ENCODE measurements around the gene CD48.
"Not testable (repeated sequence)": the region's sequence is repeated elsewhere in the genome, so short reads cannot be mapped to it uniquely, and the experiment has no call there.

CD48 gene

DNA sequence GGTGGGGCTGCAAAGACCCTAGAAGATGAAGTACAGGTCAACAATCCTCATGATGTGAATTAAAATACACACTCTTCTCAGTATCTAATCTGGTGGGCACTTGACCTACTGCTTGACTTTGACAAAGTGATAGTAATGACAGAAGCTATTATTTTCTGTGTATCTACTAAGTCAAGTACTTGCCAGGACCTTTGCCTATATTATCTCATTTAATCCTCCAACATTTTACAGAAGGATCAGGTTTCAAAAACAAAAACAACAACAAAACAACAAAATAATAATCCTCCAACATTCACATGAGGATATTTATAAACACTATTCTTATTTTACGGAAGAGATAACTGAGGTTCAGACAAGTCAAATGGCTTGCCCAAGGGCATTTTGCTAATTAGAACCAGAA is 4.4 kb upstream of the CD48 start:
- Histone ChIP-seq H3K36me3 (replicated peaks) (no peaks in the 10 kb centered on the region), H3K4me1 (peaks cover 2% of the 10 kb centered on the region), H3K27me3 (ENCODE audit: low read depth) (no peaks in the 10 kb centered on the region), H3K9me3 (no peaks in the 10 kb centered on the region; the same call in 1 of the 2 replicates), H3K4me3 (no peak overlapping the region)
- in situ Hi-C loops (cut with MboI; ENCODE audit: low sequenced_read_pairs): no loop called here
- DNase-seq (ENCODE audit: low spot score in 2 of 2): no peak

DNA sequence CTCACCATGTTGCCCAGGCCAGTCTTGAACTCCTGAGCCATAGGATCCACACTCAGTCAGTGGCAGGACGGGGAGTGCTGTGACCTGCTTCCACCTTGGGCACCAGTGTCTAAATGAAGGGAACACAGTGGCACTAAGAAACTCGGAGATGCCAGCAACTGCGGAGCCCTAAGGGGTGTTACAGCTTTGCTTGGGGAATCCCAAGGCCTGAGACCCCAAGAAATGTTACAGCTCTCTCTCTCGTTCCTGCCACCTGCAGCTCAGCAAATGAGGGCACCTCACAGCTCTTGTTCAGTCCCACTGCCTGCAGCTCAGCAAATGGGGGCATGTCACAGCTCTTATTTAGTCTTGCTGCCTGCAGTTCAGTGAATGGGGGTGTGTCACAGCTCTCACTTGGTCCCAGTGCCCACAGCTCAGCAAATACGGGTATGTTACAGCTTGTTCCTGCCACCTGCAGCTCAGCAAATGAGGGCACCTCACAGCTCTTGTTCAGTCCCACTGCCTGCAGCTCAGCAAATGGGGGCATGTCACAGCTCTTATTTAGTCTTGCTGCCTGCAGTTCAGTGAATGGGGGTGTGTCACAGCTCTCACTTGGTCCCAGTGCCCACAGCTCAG is 2.5 kb upstream of the CD48 start:
- H3K9me3 ChIP-seq; DNase-seq (ENCODE audit: low spot score in 2 of 2); H3K36me3 ChIP-seq (replicated peaks); in situ Hi-C loops (cut with MboI; ENCODE audit: low sequenced_read_pairs); H3K4me1 ChIP-seq; H3K4me3 ChIP-seq; H3K27me3 ChIP-seq (ENCODE audit: low read depth): not testable (repeated sequence)

DNA sequence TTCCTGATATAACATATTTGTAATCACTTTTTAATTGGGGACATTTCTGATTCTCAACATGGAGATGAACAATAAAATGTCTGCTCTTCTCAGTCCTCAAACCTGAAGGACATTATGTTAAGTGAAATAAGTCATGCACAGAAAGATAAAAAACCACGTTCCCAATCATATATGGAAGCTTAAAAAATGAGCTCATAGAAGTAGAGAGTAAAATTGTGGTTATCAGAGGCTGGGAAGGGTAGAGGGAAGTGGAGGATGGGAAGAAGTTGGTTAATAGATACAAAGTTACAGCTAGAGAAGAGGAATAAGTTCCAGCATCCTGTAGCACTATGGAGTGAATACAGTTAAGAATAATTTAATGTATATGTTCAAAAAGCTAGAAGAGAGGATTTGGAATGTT is 1.5 kb upstream of the CD48 start:
- H3K36me3 ChIP-seq (replicated peaks): no peaks in the 10 kb centered on the region
- no peaks in the 10 kb centered on the region for H3K27me3 ChIP-seq (ENCODE audit: low read depth)
- H3K4me1 ChIP-seq: no peaks in the 10 kb centered on the region
- no peaks in the 10 kb centered on the region; the same call in 1 of the 2 replicates for H3K9me3 ChIP-seq
- in situ Hi-C loops (cut with MboI; ENCODE audit: low sequenced_read_pairs): no loop called here
- no peak overlapping the region for H3K4me3 ChIP-seq
- no peak for DNase-seq (ENCODE audit: low spot score in 2 of 2)

DNA sequence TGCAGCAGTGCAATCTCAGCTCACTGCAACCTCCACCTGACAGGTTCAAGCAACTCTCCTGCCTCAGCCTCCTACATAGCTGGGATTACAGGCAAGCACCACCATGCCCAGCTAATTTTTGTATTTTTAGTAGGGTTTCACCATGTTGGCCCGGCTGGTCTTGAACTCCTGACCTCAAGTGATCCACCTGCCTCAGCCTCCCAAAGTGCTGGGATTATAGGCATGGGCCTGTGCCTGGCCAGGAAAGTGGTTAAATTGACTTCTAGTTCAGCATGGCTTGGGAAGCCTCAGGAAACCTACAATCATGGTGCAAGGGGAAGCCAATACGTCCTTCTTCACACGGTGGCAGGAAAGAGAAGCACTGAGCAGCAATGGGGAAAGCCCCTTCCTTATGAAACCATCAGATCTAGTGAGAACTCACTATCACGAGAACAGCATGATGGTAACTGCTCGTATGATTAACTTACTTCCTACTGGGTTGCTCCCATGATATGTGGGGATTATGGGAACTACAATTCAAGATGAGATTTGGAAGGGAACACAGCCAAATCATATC is 981 bp upstream of the CD48 start:
- H3K4me1 ChIP-seq; H3K4me3 ChIP-seq; H3K36me3 ChIP-seq (replicated peaks); H3K9me3 ChIP-seq; DNase-seq (ENCODE audit: low spot score in 2 of 2); in situ Hi-C loops (cut with MboI; ENCODE audit: low sequenced_read_pairs); H3K27me3 ChIP-seq (ENCODE audit: low read depth): not testable (repeated sequence)

DNA sequence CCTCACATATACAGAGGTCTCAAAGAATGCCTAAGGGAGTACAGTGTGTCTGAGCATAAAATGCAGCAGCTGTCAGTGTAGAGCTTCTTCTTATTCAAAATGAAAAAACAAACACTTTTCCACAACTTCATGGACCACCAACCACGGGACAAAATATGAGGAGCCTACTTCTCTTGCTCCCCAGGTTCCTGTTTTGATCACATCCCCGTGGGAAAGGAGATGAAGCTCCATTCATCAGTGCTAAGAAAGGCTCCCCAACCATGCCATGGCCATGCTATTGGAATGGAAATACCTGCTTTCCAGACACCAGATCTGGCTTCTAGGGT is 383 bp downstream of the CD48 start:
- H3K4me1 ChIP-seq: no peaks in the 10 kb centered on the region
- DNase-seq (ENCODE audit: low spot score in 2 of 2): no peak
- H3K36me3 ChIP-seq (replicated peaks): no peaks in the 10 kb centered on the region
- H3K4me3 ChIP-seq: no peak overlapping the region
- H3K9me3 ChIP-seq: no peaks in the 10 kb centered on the region; the same call in 1 of the 2 replicates
- in situ Hi-C loops (cut with MboI; ENCODE audit: low sequenced_read_pairs): no loop called here
- H3K27me3 ChIP-seq (ENCODE audit: low read depth): no peaks in the 10 kb centered on the region

DNA sequence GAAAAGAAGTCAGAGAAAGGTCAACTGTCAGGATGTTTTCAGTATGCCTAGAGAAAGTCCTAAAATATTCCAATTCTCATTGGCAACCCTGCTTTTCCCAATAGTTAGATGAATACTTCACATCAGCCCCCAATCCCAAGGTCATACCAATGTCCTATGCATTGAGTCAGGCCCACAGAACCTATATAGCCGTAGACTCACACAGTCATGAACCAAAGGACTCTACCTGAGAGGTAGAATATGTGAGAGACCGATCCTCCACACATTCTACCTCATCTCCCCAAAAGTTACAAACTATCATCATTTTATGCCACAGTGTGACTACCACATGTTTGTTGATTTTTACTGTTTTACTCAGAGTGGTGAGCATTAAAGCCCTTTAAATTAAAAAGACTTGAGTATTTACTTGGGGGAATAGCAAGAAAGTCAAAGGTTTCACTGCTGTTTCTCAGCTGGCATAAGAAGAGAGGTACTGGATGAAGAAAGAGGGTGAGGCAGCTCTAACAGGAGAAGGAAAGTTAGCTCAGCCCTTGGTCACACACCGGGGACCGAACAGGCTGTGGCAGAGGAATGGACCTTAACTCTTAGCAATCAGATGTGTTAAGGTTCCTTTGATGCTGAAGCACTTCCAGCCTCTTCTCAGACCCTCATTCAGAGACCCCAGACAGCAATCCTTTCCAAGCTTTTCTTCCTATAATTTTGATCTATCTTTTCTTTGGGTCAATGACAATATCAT is 937 bp downstream of the CD48 start:
- in situ Hi-C loops (cut with MboI; ENCODE audit: low sequenced_read_pairs): no loop called here
- no peaks in the 10 kb centered on the region for H3K4me1 ChIP-seq
- DNase-seq (ENCODE audit: low spot score in 2 of 2): no peak
- H3K9me3 ChIP-seq: no peaks in the 10 kb centered on the region
- H3K36me3 ChIP-seq (replicated peaks): no peaks in the 10 kb centered on the region
- no peak overlapping the region for H3K4me3 ChIP-seq
- H3K27me3 ChIP-seq (ENCODE audit: low read depth): no peaks in the 10 kb centered on the region

DNA sequence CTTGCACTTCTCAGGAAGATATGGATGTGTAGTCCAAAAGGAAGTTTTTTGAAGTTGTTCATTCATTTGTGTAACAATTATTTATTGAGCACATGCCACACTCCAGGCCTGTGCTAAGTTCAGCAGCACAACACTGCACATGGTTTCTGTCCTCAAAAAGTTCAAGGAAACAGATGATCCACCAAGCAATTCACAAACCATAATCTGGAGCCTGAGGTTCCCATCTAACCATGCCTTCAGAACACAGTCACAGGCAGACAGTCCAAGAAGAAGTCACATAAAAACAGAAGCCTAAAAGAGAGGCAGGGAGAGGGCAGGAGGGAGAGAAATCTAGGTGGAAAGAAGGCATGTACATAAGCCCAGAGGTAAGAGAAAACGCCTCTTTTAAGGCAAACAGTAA is 1.9 kb downstream of the CD48 start:
- Histone ChIP-seq H3K4me1 (no peaks in the 10 kb centered on the region), H3K4me3 (no peak overlapping the region)
- in situ Hi-C loops (cut with MboI; ENCODE audit: low sequenced_read_pairs): no loop called here

DNA sequence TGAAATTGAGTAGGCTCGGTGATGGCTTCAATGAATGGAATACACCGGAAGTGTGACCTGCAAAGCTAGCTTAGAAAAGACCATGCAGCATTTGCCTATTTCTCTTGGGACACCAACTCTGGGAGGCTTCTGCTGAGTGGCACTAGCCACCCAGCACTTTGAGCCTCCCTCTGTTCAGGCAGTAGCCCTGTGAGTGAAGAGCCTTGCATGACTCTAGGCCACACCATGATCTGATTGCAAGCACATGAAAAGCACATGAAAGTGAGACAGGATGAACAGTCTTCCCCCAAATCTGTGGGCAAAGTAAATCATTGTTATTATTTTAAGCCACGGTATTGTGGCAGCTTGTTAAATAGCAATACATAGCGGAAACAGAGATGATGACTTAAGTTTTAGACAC is 2.8 kb downstream of the CD48 start:
- Histone ChIP-seq H3K27me3 (ENCODE audit: low read depth) (peaks cover 3% of the 10 kb centered on the region; the same call in 1 of the 2 replicates), H3K4me1 (no peaks in the 10 kb centered on the region), H3K36me3 (replicated peaks) (no peaks in the 10 kb centered on the region), H3K9me3 (no peaks in the 10 kb centered on the region), H3K4me3 (no peak overlapping the region)
- in situ Hi-C loops (cut with MboI; ENCODE audit: low sequenced_read_pairs): no loop called here
- DNase-seq (ENCODE audit: low spot score in 2 of 2): no peak

More for the DNA sequence above, 1.9 kb downstream of the CD48 start:
- no peaks in the 10 kb centered on the region for H3K36me3 ChIP-seq (replicated peaks)
- H3K27me3 ChIP-seq (ENCODE audit: low read depth): peaks cover 3% of the 10 kb centered on the region; the same call in 1 of the 2 replicates
- H3K9me3 ChIP-seq: no peaks in the 10 kb centered on the region
- DNase-seq (ENCODE audit: low spot score in 2 of 2): no peak

DNA sequence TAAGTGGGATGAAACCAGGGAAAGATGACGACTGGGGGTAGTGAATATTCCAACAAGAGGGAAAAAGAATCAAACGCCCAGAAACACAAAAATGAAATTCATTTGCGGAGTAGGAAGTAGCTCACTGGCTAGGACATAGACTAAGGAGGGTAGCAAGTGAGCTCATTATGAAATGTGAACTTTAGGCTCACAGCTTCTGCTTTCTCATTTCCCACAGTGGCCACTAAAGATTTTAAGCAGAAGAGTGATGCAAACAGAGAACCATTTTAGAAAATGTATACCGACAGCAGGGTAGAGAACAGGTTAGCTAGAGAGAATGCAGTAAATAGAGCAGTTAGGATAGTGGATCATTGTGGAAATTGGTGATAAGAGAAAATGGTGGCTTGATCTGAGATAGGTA is 3.5 kb downstream of the CD48 start:
- no peaks in the 10 kb centered on the region for H3K36me3 ChIP-seq (replicated peaks)
- in situ Hi-C loops (cut with MboI; ENCODE audit: low sequenced_read_pairs): no loop called here
- DNase-seq (ENCODE audit: low spot score in 2 of 2): no peak
- no peaks in the 10 kb centered on the region for H3K9me3 ChIP-seq
- H3K4me1 ChIP-seq: no peaks in the 10 kb centered on the region
- peaks cover 3% of the 10 kb centered on the region; the same call in 1 of the 2 replicates for H3K27me3 ChIP-seq (ENCODE audit: low read depth)
- no peak overlapping the region for H3K4me3 ChIP-seq

DNA sequence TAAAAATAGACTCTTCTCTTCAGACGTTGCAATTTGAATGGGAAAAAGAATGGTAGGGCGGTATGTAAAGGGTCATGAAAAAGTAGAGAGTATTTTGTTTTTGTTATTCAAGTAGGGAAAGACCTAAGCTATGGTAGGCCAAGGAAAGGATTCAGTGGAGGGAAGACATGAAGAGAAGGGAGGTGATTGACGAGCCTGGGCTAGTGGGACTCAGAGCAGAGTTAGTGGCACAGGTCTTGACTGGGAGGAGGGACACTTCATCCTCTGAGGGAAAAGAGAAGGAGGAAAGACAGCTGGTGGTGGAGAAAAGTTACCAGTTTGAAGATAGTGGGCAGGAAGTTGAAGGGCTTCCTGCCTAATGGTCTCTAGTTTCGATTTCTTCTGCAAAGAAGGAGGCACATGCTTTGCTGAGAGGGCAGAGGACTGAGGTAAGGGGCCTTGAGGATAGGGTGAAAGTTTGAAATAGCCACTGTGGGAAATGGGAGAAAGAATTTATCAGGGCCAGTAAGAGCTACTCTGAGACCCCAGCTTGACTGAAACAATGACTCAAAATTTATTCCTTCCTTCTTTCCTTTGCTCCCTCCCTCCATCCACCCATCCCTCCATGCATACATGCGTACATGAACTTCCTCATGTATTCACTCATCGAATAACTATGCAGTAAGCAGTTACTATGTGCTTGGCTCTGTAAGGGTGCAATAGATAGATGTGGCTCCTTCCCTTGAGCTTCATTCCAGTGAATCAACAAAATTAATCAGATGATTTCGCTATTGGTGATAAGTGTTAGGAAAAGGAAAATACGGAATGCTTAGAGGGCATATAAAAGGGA is 4.2 kb downstream of the CD48 start:
- in situ Hi-C loops (cut with MboI; ENCODE audit: low sequenced_read_pairs): no loop called here
- DNase-seq (ENCODE audit: low spot score in 2 of 2): no peak
- Histone ChIP-seq H3K36me3 (replicated peaks) (no peaks in the 10 kb centered on the region), H3K4me1 (no peaks in the 10 kb centered on the region), H3K9me3 (no peaks in the 10 kb centered on the region), H3K4me3 (no peak overlapping the region), H3K27me3 (ENCODE audit: low read depth) (peaks cover 3% of the 10 kb centered on the region; the same call in 1 of the 2 replicates)

DNA sequence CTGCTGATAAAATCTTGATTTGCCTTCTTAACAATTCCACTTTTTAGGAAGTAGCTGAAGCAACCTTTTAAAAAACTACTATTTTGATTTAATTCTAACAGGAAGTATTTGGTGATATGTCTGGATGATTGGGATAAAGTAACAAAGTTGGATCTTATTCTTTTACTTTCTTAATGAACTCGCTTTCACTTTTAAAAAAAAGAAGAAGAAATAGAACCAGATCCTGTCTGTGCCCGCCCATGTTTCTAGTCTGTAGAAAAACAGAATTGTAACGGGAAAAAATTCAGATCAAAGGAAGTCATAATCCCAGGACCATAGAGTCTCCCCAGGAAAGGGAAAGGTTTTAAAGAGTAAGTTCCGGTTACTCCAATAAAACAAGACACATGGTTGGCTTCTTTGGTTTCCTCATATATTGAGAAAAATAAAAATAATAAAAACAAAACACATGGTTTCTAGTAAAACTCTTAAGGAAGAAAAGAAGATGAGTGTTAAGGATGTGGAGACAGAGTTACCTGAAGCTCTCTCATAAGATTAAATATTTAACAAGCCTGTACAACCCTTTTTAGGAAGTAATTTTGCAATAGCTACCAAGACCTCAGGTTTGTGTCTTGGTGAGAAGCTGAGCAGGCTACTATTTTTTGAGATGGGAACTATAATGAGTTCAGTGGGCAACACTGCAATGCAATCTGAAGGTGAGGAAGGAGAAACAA is 4.9 kb downstream of the CD48 start:
- Histone ChIP-seq H3K4me1 (no peaks in the 10 kb centered on the region), H3K36me3 (replicated peaks) (no peaks in the 10 kb centered on the region), H3K9me3 (no peaks in the 10 kb centered on the region), H3K27me3 (ENCODE audit: low read depth) (peaks cover 3% of the 10 kb centered on the region; the same call in 1 of the 2 replicates), H3K4me3 (no peak overlapping the region)
- no peak for DNase-seq (ENCODE audit: low spot score in 2 of 2)
- in situ Hi-C loops (cut with MboI; ENCODE audit: low sequenced_read_pairs): no loop called here

DNA sequence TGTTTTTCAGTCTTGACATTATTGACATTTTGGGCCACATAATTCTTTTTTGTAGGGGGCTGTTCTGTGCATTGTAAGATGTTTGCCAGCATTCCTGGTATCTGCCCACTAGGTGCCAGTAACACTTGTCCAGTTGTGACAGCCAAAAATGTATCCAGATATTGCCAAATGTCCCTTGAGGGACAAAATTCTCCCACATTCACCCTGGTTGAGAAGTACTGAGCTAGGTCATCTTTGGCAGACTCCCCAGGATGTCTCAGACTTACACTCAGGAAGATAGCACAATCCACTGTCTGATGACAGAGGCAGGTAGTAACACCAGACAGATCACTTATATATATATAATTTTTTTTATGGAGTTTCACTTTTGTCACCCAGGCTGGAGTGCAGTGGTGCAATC is 5.9 kb downstream of the CD48 start:
- Histone ChIP-seq H3K4me3 (no peak overlapping the region), H3K4me1 (no peaks in the 10 kb centered on the region)
- DNase-seq (ENCODE audit: low spot score in 2 of 2): no peak

DNA sequence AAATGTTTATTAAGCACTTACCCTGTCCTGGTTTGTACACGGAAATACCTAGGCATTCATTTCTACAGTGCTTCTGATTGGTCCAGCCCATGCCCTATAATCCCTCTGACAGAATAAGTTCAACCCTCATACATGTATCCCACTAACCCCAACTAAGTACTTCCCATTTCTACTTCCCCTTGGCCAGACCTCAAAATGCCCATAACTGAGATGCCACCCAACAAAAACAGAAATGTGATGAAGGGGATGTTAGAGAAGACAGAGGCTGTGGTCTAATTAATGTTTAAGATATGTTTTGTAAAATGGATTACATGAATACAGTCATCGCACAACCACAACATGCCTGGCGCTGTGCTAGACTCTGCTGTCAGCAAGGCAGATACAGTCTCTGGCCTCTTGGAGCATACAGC is 6.4 kb downstream of the CD48 start:
- in situ Hi-C loops (cut with MboI; ENCODE audit: low sequenced_read_pairs); DNase-seq (ENCODE audit: low spot score in 2 of 2); H3K4me1 ChIP-seq; H3K27me3 ChIP-seq (ENCODE audit: low read depth); H3K36me3 ChIP-seq (replicated peaks); H3K4me3 ChIP-seq; H3K9me3 ChIP-seq: not testable (repeated sequence)

More for the DNA sequence above, 5.9 kb downstream of the CD48 start:
- in situ Hi-C loops (cut with MboI; ENCODE audit: low sequenced_read_pairs): no loop called here
- Histone ChIP-seq H3K36me3 (replicated peaks) (no peaks in the 10 kb centered on the region), H3K27me3 (ENCODE audit: low read depth) (peaks cover 3% of the 10 kb centered on the region; the same call in 1 of the 2 replicates), H3K9me3 (no peaks in the 10 kb centered on the region)
